ENCODE results near the gene FYCO1. TPM values are rescaled to one million over a fixed set of nuclear protein-coding genes. Genes with fewer than 3 reads are reported as not detected.

The FYCO1 gene
- total and polyA plus RNA-seq, 10 of the 15 experiments (the other 5 are each of a cell fraction or from before 2014, with no cell fraction given), result 1.5 to 8.4 (median 6.5) TPM

- TF ChIP-seq ZBTB40 (IDR thresholded peaks at IDR 0.05; ENCODE audit: borderline replicate concordance) (no peak), STAT1 (conservative IDR thresholded peaks at IDR 0.05) (no peak), CHD2 (IDR thresholded peaks at IDR 0.05; ENCODE audit: borderline replicate concordance, low read depth, low read length) (no peak), BACH1 (IDR thresholded peaks at IDR 0.05; ENCODE audit: borderline replicate concordance) (no peak), SMAD5 (IDR thresholded peaks at IDR 0.05; ENCODE audit: low read depth) (no peak), TCF3 (IDR thresholded peaks at IDR 0.05; ENCODE audit: borderline replicate concordance, insufficient read depth, low read depth, low read length) (no peak), SMC3 (IDR thresholded peaks at IDR 0.05; ENCODE audit: borderline replicate concordance, low read length) (no peak), ELK1 (IDR thresholded peaks at IDR 0.05; ENCODE audit: low read depth, low read length) (no peak), MEF2B (IDR thresholded peaks at IDR 0.05; ENCODE audit: partially characterized antibody, poor library complexity, severe bottlenecking) (no peak), SPI1 (IDR thresholded peaks at IDR 0.05; ENCODE audit: borderline replicate concordance, insufficient read depth, low read depth, low read length) (peak; percentile 20; the same call in 1 of the 2 replicates), NFYA (IDR thresholded peaks at IDR 0.05; ENCODE audit: borderline replicate concordance, low read depth, low read length) (no peak), EED (IDR thresholded peaks at IDR 0.05; ENCODE audit: low read depth) (peak; percentile 75), BCL11A (IDR thresholded peaks at IDR 0.05; ENCODE audit: low read depth, low read length) (peak; percentile 35; the same call in 1 of the 2 replicates), IKZF1 (conservative IDR thresholded peaks at IDR 0.05) (no peak), TCF7 (IDR thresholded peaks at IDR 0.05; ENCODE audit: borderline replicate concordance) (no peak), EZH2 (IDR thresholded peaks at IDR 0.05; ENCODE audit: borderline replicate concordance, control insufficient read depth, low read depth, low read length) (no peak), JUNB (IDR thresholded peaks at IDR 0.05) (peak; percentile 52), TBL1XR1 (IDR thresholded peaks at IDR 0.05; ENCODE audit: low read depth, low read length) (no peak), CBX3 (IDR thresholded peaks at IDR 0.05; ENCODE audit: borderline replicate concordance, low read depth) (no peak)
- TF ChIP-seq, protein P1, sequence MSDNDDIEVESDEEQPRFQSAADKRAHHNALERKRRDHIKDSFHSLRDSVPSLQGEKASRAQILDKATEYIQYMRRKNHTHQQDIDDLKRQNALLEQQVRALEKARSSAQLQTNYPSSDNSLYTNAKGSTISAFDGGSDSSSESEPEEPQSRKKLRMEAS (IDR thresholded peaks at IDR 0.05; ENCODE audit: low read depth, low read length), result no peak
- TF ChIP-seq, protein P2, sequence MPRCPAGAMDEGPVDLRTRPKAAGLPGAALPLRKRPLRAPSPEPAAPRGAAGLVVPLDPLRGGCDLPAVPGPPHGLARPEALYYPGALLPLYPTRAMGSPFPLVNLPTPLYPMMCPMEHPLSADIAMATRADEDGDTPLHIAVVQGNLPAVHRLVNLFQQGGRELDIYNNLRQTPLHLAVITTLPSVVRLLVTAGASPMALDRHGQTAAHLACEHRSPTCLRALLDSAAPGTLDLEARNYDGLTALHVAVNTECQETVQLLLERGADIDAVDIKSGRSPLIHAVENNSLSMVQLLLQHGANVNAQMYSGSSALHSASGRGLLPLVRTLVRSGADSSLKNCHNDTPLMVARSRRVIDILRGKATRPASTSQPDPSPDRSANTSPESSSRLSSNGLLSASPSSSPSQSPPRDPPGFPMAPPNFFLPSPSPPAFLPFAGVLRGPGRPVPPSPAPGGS (IDR thresholded peaks at IDR 0.05; ENCODE audit: borderline replicate concordance, insufficient read depth, low read depth, low read length, poor library complexity, severe bottlenecking), result no peak
These were observed 123.1 kb downstream of the FYCO1 start (continued) for GRCh38 chr3:45872569-45872968.

Data from GM12878 (cell line).